Pancreas (tissue), 10 donors: ENCODE data around the gene MS4A4E. TPM values are rescaled to one million over a fixed set of nuclear protein-coding genes. Genes with fewer than 3 reads are reported as not detected.

ENCODE experiments used
- ATAC-seq, 4 donors: fragments of 200-7000 bp; cut with Tn5 transposase; one replicate each; pipeline versions ENCODE4 v1.8.0 to v1.9.1; 2020; ENCODE audit warnings: mild to moderate bottlenecking in 4 of 4, moderate library complexity in 4 of 4
- DNase-seq, 6 donors: peaks; one replicate each; pipeline ENCODE4 v3.0.0-alpha.2; 2020
- FAIRE-seq: peaks from 2 replicates; lab custom pipeline; 2012; peaks lifted over from hg19 to GRCh38; lab: Jason Lieb, UNC
- H3K27ac ChIP-seq, 4 donors: fragments of 200-600 bp; sonication (generic); 1 replicate in 3 of 4; 2 replicates in 1 of 4; pipeline versions ENCODE4 v1.5.0 to v1.8.0; 2020
- H3K27me3 ChIP-seq, 4 donors: fragments of 200-600 bp; one replicate each; pipeline ENCODE4 v1.8.0; 2021
- H3K36me3 ChIP-seq, 3 donors: fragments of 200-600 bp; sonication (generic) in 1 of 3; one replicate each; pipeline versions ENCODE4 v1.5.0 to v1.8.0; 2020 to 2021
- H3K4me1 ChIP-seq, 3 donors: fragments of 200-600 bp; one replicate each; pipeline ENCODE4 v1.8.0; 2021
- H3K4me3 ChIP-seq, 4 donors: fragments of 200-600 bp; sonication (generic) in 2 of 4; one replicate each; pipeline versions ENCODE4 v1.5.0 to v1.8.0; 2020 to 2021
- H3K9me3 ChIP-seq, 4 donors: fragments of 200-600 bp; one replicate each; pipeline ENCODE4 v1.8.0; 2021
- CTCF ChIP-seq, 4 donors: fragments of 200-600 bp; sonication (generic) in 3 of 4; IDR thresholded peaks; one replicate each; pipeline versions ENCODE4 v1.5.0 to v1.8.0; 2021; ENCODE audit warnings: antibody characterized with exemption in 4 of 4
- WGBS, 2 donors: extraction: QIAGEN DNeasy Blood & Tissue Kit; methylation state at CpG; one replicate each; pipeline ENCODE4 v1.1.7; 2013; 5-methylcytosine and 5-hydroxymethylcytosine counted together
- intact Hi-C, 3 donors: fragments of 100-400 bp; cut with DNase I; formaldehyde crosslinking; loops; one replicate each; pipeline versions ENCODE4 v1.11.1 to v1.14.2; 2022
- polyA plus RNA-seq, 2 donors: library from polyadenylated mRNA; stranded (reverse); fragments of 200-250 nt; gene quantifications; one replicate each; pipeline ENCODE4 v1.2.3, GENCODE V29; 2013
- total RNA-seq, 6 donors: library from RNA; stranded (reverse); fragmentation: NEBNext Ultra II Directional in 4 of 6; extraction: Animal tissue kit (Norgen Biotek cat#: 25700) in 4 of 6; gene quantifications; one replicate each; pipeline versions ENCODE4 v1.2.1 to v1.2.4, GENCODE V29; 2021 to 2023
- donor health status: healthy with polysubstance abuse.
- donor health status: DM: no; HTN: no; CAD: no; lungs with moderate emphysema.
- donor health status: DM: no; HTN: no; CAD: no.
- donor health status: control.
- donor health status: control.
- donor health status: Bipolar disorder and iron deficiency.
- donor health status: DM: yes; HTN: yes; CAD: no.
- donor health status: DM: no; HTN: no; CAD: no.
- donor health status: DM: no; HTN: no; CAD: no.
- donor health status: DM: yes; HTN: yes; CAD: no.

MS4A4E gene
- total and polyA plus RNA-seq, 8 donors = 0.14 to 3.3 (median 0.35) TPM; not detected in 1

GRCh38 chr11:60251485-60252212, 8.7 kb upstream of the MS4A4E start:
- H3K4me3 ChIP-seq = no peak overlapping the region
- no peaks in the 10 kb centered on the region for H3K9me3 ChIP-seq
- intact Hi-C loops = no loop called here
- FAIRE-seq = no peak
- no peaks in the 10 kb centered on the region for H3K4me1 ChIP-seq
- H3K27me3 ChIP-seq = no peaks in the 10 kb centered on the region
- peak in 1 of 4 donors; percentile 41 for TF ChIP-seq CTCF (IDR thresholded peaks at IDR 0.05)
- H3K36me3 ChIP-seq = no peaks in the 10 kb centered on the region
- H3K27ac ChIP-seq = no peak overlapping the region
- peak in 2 of 4 donors; percentile 51 to 84 for ATAC-seq
- 28 to 38% methylated on average over 6 of the region's 6 CpGs for WGBS, 2 donors
- peak in 1 of 6 donors; percentile 19 for DNase-seq

GRCh38 chr11:60241786-60242185, 1.2 kb downstream of the MS4A4E start:
- WGBS, 2 donors = 79 to 86% methylated on average over 3 of the region's 3 CpGs
- no peaks in the 10 kb centered on the region for H3K36me3 ChIP-seq
- no peaks in the 10 kb centered on the region for H3K4me1 ChIP-seq
- ATAC-seq (peak in 2 of 4 donors; percentile 36 to 46), FAIRE-seq (no peak), DNase-seq (no peak)
- intact Hi-C loops = no loop called here
- no peak for TF ChIP-seq CTCF (IDR thresholded peaks at IDR 0.05)
- no peaks in the 10 kb centered on the region for H3K9me3 ChIP-seq
- no peak overlapping the region for H3K27ac ChIP-seq
- H3K27me3 ChIP-seq = no peaks in the 10 kb centered on the region
- H3K4me3 ChIP-seq = no peak overlapping the region

- FAIRE-seq = no peak
- Histone ChIP-seq H3K27me3 (no peaks in the 10 kb centered on the region), H3K36me3 (no peaks in the 10 kb centered on the region), H3K9me3 (no peaks in the 10 kb centered on the region), H3K4me1 (no peaks in the 10 kb centered on the region), H3K27ac (no peak overlapping the region), H3K4me3 (no peak overlapping the region)
- 76 to 89% methylated on average over 5 of the region's 5 CpGs for WGBS, 2 donors
- no peak for TF ChIP-seq CTCF (IDR thresholded peaks at IDR 0.05)
- no peak for DNase-seq
- no peak for ATAC-seq
- intact Hi-C loops = no loop called here
Observed at GRCh38 chr11:60240662-60241061, 2.3 kb downstream of the MS4A4E start.

GRCh38 chr11:60235321-60235720, 7.6 kb downstream of the MS4A4E start:
- H3K9me3 ChIP-seq = no peaks in the 10 kb centered on the region
- no peak for TF ChIP-seq CTCF (IDR thresholded peaks at IDR 0.05)

GRCh38 chr11:60230681-60231080, 12.3 kb downstream of the MS4A4E start:
- ATAC-seq (no peak), DNase-seq (no peak), FAIRE-seq (no peak)
- 38 to 48% methylated on average over 1 of the region's 1 CpG for WGBS, 2 donors
- no peak overlapping the region for H3K27ac ChIP-seq
- no peak overlapping the region for H3K4me3 ChIP-seq
- no peaks in the 10 kb centered on the region for H3K4me1 ChIP-seq
- no peaks in the 10 kb centered on the region for H3K36me3 ChIP-seq
- intact Hi-C loops = no loop called here
- TF ChIP-seq CTCF (IDR thresholded peaks at IDR 0.05) = no peak
- no peaks in the 10 kb centered on the region for H3K9me3 ChIP-seq
- H3K27me3 ChIP-seq = no peaks in the 10 kb centered on the region

More at GRCh38 chr11:60235321-60235720, 7.6 kb downstream of the MS4A4E start:
- ATAC-seq (no peak), FAIRE-seq (no peak), DNase-seq (no peak)
- Histone ChIP-seq H3K27ac (no peak overlapping the region), H3K27me3 (no peaks in the 10 kb centered on the region), H3K4me1 (no peaks in the 10 kb centered on the region), H3K36me3 (no peaks in the 10 kb centered on the region), H3K4me3 (no peak overlapping the region)
- intact Hi-C loops = no loop called here
- WGBS, 2 donors = 63 to 65% methylated on average over 3 of the region's 3 CpGs
